ENCODE data around the gene NOD2.

Gene NOD2

DNA sequence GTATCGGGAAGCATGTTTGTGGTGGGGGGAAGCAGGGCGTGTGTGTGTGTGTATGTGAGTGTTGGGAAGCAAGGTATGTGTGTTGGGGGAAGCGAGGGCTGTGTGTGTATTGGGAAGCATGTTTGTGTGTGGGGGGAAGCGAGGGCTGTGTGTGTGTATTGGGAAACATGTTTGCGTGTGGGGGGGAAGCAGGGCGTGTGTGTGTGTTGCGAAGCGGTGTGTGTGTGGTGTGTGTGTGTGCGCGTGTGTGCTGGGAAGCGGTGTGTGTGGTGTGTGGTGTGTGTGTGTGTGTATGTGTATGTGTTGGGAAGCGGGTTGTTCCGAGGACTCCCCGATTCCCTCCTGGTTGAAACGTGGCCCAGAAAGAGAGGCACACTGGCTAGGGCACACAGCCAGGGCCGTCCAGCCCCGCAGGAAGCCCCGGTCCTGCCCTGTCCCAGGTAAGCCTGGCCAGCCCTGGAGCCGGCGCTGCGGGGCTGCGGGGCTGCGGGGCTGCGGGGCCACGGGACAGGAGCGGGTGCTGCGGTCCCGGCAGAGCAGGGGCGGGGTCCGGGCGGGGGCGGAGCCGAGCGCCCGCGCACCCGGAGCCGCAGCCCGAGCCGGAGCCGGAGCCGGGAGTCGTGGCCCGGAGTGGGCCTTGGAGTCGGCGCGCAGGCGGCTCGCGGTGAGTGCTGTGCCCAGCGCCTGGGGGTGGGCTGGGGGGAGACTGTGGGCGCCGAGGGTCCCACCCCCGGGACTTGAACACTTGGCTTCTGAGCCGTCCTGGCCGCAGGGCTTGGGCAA, at the start of gene NOD2:
NOD2 (plus strand) TSS at position 608 of the 783 bp plus-strand sequence. CDS start 5,890 bp downstream, outside the sequence.
- DNase-seq: no peak

DNA sequence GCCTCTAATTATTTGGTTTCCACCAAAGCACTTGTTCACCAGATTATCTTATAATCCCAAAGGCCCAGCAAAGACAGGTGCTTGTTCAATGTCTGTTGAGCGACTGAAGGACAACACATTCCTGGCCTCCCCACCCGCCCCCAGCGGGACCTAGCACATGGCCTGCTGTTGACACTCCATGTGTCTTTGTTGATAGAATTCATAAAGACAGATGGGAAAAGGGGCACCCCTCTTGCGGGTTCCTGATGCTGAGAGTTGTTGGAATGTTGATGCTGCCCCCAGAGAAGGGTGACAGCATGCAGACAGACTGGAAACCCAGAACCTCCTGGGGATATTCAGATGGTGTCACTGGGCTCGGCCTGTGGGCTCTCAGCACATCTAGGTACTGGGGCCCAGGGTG, 49.2 kb upstream of the NOD2 start:
- no peak for DNase-seq

DNA sequence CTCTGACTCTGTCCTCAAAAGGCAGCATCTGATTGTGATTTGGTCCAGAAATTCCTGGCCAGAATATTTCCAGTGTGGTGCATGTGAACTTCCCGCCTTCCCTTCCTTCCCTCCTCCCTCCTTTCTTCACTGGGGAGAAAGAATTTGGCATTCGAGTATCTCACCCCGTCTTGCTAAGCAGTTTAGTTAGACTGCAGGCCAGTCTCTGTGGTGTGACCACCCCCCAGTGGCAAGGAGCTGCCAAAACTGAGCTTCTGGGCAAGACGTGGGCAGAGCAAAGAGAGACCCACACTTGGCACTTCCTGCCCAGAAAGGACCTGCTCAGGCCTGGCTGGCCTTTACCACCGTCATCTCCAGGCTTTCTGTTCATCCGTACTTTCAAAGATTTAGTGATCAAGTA, 48.7 kb upstream of the NOD2 start:
- peak; percentile 19 for DNase-seq

DNA sequence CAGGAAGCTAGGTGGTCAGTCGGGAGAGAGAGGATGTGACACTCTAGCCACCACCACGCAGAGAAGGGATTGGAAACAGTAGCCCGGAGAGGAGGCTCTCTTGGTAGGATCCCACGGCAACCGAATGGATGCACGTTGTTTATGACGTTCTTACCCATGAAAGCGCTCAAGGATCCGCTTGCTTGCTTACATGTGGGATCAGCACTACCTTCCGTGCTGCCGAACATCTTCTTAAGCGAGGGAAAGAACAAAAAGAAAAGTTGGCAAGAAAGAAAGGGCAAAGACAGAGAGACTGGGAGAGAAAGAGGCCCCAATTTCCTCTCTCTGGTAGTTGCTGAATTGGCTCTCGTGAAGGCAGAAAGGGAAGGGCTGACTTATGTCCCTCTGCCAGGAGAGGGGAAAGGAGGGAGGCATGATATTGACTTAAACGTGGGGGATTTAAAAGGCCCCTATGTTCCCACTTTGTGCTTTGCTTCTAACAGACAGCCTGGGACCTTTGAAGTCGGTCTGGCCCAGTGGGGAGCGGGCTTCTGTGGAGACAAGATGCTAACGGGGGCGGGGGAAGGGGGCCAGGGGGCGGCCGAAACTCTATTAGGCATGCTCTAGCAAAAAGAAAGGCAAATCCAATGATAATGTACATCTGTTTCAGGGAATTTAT, 47.7 kb upstream of the NOD2 start:
- no peak for DNase-seq

DNA sequence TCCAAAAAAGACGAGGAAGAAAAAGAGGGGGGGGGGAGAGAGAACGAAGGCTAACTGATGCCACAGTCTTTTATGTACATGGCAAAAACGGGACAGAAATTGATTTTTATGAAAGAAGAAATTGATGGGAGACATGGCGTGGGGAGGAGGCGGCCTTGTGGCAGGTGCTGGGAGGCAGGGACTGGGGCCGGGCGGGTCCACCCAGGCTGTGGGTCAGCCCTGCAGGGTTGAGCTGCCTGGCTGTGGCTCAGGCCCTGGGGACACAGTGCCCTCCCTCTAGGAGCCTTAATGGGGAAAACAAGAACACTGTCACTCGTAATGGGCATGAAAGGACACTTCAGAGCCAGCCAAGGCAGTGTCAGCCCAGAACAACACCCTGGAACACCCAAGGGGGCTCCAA, 47.1 kb upstream of the NOD2 start:
- no peak for DNase-seq

DNA sequence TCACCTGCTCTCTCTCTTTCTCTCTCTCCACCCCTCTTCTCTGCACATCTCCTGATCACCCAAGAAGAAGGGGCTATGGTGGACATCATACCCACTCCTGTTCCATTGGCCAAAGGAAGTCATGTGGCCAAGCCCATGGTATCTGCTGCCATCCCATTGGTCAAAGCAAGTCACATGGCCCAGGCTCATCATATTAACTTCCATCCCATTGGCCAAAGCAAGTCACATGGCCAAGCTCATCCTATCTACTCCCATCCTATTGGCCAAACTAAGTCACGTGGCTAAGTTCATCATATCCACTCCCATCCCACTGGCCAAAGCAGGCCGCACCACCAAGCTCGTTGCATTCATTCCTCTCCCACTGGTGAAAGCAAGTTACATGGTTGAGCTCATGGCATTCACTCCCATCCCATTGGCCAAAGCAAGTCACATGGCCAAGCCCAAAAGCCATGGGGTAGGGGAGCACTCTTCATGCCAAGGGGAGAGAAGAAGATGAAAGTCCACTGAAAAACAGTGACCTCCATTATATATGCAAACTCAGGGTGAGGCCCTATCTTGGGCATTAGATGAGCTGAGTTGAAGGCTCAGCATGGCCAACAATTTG, 41.5 kb upstream of the NOD2 start:
- DNase-seq: no peak

DNA sequence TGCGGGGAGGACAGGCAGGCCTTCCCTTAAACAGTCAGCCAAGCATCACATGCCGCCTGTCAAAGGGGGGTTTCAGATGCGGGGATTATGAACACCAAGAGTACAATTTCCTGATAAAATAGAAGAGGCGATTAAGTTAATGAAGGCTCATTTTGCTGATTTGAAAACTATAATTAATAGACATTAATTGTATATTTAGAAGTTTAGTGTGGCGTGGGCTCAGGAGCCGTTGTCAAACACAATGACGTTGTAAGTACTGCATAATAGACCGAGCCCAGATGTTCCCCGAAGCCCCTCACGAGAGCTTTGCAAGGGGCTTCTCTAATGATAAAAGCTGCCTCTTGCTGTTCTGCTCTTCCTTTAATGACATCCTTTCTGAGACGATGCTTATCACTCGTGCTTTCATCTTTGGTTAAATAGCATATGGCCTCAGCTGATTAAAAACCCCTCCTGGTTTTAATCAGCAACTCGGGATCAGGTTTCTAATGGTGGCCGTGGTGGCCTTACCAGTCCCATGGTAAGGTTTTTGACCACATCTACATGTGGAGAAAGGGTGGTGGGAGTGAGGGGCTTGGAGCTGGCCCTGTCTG, 40.5 kb upstream of the NOD2 start:
- peak; percentile 1 for DNase-seq

DNA sequence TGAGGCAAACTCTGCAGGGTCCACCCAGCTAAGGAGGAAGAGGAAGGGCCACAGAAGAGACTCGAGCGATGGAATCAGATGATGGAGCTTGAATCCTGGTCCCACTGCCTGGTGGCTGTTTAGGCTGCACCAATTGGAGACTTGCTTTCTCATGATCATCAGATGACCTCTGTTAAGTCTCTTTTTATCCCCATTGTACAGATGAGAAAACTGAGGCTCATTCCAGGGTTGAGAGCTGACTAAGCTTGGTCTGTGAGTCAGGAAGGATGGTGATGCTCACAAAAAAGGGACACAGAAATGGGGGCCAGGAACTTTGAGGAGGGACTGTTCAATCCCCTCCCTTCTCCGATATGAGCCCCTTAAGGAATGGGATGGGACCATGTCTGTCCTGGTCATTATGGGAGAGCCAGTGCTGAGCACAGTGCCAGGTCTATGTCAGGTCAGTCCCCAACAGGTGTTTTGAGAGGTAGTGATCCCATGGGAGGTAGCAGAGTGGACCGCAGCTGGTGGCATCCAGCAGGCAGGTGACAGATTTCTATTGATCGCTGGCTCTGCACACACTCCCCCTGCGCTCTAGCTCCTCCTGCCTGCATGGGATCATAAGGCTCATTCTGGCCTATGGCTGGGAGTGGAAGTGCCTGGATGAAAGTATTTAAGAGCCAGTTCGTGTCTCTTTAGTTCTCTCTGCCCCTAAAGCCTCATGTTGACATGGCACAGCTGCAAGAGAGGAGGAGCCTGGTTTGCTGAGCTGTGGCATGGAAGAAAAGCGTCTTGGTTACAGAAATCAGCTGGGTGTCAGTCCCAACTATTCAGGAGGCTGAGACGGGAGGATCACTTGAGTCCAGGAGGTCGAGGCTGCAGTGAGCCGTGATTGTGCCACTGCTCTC, 39.5 kb upstream of the NOD2 start:
- no peak for DNase-seq

DNA sequence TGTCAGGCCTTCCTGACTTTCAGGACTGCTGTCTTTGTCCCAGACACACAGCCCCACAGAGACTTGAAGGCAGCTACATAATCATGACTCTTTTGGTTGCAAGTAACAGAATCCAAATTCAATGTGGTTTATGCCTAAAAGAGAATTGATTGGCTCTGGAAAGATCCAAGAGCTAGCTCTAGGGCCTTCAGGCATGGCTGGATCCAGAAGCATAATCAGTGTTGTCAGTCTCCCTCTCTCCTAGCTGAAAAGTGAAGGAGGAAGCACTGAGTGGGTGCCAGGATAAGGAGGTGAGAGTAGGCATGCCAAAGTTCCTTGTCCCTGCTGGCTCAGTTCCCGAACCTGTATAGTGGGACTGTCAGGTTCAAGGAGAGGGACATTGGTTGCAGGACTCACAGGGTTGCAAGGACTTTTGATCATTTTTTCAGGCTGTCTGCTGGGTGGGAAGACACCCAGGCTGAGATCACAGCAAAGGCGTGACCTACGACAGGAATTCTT, 37.8 kb upstream of the NOD2 start:
- DNase-seq: no peak

DNA sequence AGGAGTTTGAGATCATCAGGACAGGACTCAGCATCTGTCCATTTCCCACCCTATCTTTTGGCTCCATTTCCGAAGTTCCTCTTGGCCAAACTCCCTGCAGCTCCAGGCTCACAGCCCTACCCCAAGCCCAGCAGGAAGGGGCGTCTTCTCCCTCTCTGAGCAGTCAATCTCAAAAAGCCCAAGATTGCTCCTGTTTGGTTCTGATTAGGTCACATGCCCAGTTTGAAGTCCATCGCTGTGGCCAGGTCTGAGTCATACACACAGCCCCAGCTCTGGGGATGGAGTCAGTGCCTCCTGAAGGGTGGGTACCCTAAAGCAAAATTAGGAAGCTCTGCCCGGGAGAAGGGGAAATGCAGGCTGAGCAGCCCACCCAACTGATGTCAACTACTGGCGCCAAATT, 36.2 kb upstream of the NOD2 start:
- DNase-seq: peak; percentile 76

DNA sequence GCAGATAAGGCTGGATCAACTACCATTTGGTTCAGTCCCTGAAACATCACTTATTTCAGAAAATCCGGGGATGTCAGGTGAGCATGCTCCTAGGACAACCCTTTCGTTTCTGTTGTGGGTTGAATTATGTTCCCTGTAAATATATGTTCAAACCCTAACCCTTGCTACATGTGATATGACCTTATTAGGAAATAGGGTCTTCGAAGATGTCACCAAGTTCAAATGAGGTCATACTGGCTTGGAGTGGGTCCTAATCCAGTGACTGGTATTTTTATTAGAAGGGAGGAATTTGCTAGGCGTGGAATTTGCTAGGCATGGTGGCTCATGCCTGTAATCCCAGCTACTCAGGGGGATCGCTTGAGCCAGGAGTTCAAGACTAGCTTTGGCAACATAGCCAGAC, 33.6 kb upstream of the NOD2 start:
- peak; percentile 5 for DNase-seq

DNA sequence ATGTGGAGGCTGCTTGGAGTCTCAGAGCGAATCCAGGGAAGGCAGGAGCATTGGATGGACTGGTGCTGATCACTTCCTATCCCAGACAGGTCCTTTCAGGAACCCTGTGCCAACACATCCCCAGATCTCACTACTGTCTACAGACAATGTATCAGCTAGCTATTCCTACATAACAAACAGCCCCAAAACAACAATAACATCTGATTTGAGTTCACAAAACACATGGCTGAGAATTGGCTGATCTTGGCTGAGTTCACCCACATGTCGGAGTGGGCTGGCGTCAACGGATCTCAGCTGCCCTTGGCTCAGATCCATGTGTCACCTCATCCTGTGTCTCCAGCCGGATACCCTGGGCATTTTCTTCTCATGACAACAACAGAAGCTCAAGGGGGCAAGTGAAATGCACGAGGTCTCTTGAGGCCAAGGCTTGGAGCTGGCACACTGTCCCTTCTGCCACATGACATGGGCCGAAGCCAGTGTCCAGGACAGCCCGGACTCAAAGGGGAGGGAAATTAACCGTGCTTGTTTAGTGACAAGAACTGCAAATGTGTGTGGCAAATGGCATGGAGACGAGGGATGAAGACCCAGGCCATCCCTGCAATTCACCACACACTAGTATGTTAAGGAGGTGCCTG, 31.0 kb upstream of the NOD2 start:
- DNase-seq: no peak

DNA sequence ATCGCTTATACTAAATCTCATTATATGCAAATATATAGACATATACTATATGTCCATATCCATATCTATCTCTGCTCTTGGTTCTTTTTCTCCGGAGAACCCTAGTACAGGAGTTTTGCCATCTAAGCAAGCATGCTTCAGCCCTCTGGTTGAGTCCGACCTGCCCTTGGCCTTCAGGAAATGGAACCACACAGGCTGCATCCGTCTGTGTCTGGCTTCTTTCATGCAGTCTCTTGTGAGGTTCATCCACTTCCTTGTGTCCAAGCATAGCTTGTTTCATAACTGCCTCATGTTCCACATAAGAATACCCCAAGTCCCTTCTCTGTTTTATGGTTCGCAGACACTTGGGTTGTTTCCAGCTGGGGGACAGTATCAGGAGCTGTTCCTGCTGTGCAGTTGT, 29.1 kb upstream of the NOD2 start:
- no peak for DNase-seq

DNA sequence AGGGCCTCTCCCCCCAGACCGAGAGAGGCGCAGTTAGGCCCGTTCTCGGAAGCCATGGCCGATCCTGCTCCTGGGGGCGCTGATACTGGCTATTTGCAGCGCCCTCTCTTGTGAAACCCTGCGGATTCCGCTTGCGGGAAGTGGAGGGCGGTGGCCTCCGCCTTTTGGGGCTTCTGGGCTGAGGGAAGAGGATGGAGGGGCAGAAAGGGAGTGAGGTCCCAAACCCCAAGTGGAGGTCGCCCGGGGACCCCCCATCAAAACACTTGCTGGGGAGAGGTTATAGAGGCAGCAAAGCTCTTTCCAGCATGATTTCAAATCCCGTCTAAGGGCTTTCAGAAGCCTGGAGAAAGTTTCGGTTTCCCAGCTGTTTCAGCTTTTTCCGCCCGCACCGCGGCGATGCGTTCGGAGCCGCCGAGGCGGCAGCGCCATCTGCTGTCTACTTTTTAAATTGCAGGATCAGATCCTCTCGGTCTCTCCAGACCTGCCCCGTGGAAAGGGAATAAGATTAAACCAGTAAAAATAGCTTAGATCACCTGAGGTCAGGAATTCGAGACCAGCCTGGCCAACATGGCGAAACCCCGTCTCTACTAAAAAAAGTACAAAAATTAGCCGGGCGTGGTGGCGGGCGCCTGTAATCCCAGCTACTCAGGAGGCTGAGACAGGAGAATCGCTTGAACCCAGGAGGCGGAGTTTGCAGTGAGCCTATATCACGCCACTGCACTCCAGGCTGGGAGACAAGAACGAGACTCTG, 28.1 kb upstream of the NOD2 start:
- DNase-seq: peak; percentile 87

DNA sequence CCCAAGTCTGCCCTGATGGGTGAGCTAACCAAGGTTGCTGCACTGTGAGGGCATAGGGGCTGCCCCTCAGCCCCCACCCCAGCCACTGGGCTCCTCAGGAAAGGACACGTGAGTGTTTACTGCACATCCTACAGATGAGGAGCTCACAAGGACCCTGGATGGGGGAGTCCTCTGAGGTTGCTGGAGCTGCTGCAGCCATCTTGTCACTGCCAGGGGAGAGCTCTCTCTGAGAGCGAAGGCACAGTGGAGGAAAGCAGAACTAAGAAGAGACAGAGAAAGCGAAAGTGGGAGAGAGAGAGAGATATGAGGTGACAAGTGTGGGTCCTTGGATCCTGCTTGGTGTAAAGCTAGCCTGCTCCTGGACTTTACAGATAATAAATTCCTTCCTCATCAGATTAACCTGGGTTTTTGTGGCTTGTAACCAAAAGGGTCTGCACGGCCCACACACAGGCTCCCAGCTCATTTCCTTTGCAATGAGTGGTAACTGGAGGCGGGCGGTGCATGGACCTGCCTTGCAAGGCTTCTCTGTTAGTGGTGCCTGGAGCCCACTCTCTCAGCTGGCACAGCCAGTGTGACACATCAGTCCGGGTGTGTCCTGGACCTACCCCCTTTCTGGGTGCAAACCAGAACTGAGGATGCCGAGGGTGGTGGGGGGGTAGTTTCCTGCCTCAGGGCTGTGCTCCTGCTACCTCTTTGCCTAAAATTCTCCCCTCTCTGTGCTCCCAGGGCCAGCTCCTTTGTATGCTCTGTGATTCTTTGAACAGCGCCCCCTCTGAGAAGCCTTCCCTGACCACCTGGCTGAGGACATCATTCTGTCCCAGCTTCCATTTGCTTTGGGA, 26.5 kb upstream of the NOD2 start:
- DNase-seq: peak; percentile 92

DNA sequence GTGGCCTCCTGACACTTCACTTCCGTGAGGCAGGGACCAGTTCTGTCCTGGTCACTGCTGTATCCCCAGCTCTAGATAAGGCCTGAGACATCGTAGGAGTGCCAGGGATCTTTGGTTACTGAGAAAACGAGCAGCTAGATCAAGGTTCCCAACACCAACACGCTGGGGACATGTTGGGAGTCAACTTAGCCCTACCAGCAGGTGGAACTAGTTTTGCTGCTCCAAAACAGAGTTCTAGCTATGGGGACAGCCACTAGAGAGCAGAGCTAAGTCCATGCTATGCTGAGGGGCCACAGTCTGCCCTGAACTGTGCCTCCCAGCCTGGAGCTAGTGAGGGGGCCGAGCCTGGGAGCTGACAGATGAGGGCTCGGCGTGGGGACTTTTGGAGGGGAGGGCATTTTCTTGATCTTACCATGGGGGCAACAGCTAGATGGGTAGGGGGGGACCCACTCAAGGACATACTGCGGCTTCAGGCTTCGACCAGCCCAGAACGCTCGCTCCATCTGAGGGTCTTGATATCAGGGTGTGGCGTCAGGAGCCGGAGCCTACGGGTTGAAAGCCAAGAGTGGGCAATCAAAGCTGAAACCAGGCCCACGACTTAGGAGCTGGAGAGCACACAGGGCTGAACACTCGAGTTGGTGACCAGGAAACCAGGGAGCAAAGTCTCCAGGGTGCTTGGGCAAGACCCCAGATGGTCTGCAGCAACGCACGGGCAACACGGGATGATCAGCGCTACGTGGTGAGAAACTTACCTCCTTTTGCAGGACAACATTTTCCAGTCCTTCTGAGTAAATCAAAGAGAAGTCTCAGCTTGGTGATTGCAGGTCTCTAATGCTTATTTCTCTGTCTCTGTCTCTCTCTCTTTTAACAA, 25.7 kb upstream of the NOD2 start:
- DNase-seq: peak; percentile 82

DNA sequence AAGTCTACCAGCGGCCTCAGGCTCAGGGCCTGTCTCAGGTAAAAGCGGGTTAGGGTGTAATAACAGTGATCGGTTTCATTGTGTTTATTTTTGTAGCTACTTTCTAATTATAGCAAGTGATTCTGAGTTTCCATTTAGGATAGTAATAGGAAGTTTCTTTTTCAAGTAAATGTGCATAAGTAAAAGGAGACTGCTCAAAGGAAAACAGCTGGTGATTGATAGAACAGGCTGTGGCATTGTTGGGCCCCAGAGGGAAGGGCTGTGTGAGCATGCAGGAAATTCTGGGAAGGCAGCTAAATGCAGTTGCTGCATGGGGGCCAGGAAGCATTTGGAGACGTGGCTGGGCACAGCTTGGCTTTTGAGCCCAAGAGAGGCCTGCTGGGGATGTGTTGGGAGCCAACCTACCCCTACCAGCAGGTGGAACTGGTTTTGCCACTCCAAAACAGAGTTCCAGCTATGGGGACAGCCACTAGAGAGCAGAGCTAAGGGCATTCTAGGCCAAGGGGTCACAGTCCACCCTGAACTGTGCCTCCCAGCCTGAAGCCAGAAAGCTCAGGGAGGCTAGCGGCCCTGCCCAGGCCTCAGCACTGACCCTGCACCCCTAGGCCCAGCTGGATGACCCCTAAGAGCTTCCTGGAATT, 24.9 kb upstream of the NOD2 start:
- DNase-seq: no peak

DNA sequence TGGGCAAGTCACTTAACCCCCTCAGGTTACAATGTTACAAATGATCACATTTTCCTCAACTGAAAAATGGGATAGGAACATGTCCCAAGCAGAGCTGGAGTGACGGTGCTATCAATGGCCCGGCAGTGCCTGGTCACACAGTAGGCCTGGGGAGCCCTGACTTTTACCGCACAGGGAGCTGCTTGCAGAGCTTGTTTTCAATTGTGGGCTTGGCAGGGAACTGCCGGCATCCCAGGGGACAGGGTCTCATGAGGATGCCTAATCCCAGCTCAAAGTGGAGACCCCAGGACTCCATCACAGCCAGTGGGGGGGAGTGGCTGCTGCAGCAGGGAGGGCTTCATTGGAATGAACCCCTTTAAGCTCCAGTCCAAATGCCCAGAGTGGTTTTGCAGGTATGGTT, 23.7 kb upstream of the NOD2 start:
- no peak for DNase-seq

DNA sequence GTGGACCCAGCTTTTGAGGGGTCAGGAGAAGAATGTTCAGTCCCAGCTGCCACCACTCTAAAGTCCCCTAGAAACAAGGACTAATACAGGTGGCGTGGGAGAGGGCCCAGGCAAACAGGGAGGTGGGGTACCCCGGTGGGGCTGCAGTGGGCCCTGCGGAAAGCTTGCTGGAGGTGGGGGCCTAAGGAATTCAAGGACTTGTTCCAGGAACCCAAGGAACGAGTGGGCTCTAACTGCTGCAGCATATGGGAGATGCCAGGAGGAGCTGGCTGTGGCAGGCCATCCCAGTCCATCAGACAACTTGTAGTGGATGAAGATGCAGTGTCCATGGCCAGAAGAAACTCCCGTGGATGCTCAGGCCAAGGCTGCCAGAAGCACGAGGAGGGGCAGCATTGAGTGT, 22.9 kb upstream of the NOD2 start:
- DNase-seq: no peak

Data from OCI-M1 (cell line).